Brain microvascular endothelial cell (primary cell): Measurements from ENCODE around the gene CYLC1.

Experiments used
- DNase-seq: peaks from one replicate; pipeline ENCODE4 v3.0.0-alpha.2; 2020
- H3K27ac ChIP-seq: fragments of 250-450 bp; sonication (Bioruptor Pico); 2 replicates; pipeline ENCODE4 v1.5.1; 2020; ENCODE audit warnings: mild to moderate bottlenecking, moderate library complexity
- H3K27me3 ChIP-seq: fragments of 250-450 bp; sonication (Bioruptor Pico); replicated peaks from 2 replicates; pipeline ENCODE4 v1.5.1; 2020; ENCODE audit warnings: mild to moderate bottlenecking
- H3K36me3 ChIP-seq: fragments of 250-450 bp; sonication (Bioruptor Pico); replicated peaks from 2 replicates; pipeline ENCODE4 v1.5.1; 2020; ENCODE audit warnings: mild to moderate bottlenecking
- H3K4me3 ChIP-seq: 2 replicates; pipeline ENCODE4 v1.5.1; 2011; ENCODE audit warnings: low read depth, mild to moderate bottlenecking, control low read depth, low read length, moderate library complexity
- CTCF ChIP-seq: IDR thresholded peaks from 2 replicates; pipeline ENCODE4 v1.5.1; 2011; ENCODE audit warnings: low read depth, mild to moderate bottlenecking, moderate library complexity, low read length, control low read depth, inconsistent platforms; ENCODE audit errors: missing control alignments
- in situ Hi-C: cut with HindIII; loops from 2 replicates; pipeline ENCODE4 v1.10.0; 2017; ENCODE audit warnings: low sequenced_read_pairs, low pct_ligation_motif_present

Gene CYLC1

GRCh38 chrX:83892433-83892832 lies 31.5 kb downstream of the CYLC1 start:
- no peak overlapping the region for H3K4me3 ChIP-seq
- H3K27ac ChIP-seq = no peak overlapping the region
- no peaks in the 10 kb centered on the region for H3K27me3 ChIP-seq
- no peak for TF ChIP-seq CTCF
- DNase-seq = no peak
- H3K36me3 ChIP-seq = no peaks in the 10 kb centered on the region
- in situ Hi-C loops = no loop called here

- Histone ChIP-seq H3K27me3 (no peaks in the 10 kb centered on the region), H3K36me3 (no peaks in the 10 kb centered on the region), H3K27ac (no peak overlapping the region), H3K4me3 (no peak overlapping the region)
- DNase-seq = no peak
- TF ChIP-seq CTCF = no peak
- in situ Hi-C loops = no loop called here
Observed at GRCh38 chrX:83906921-83907320, 46.0 kb downstream of the CYLC1 start.

- Histone ChIP-seq H3K36me3 (no peaks in the 10 kb centered on the region), H3K27ac (no peak overlapping the region), H3K4me3 (no peak overlapping the region), H3K27me3 (no peaks in the 10 kb centered on the region)
- TF ChIP-seq CTCF = peak; percentile 50
- in situ Hi-C loops = no loop called here
- no peak for DNase-seq
Observed at GRCh38 chrX:83916525-83916924, 55.6 kb downstream of the CYLC1 start.

DNA sequence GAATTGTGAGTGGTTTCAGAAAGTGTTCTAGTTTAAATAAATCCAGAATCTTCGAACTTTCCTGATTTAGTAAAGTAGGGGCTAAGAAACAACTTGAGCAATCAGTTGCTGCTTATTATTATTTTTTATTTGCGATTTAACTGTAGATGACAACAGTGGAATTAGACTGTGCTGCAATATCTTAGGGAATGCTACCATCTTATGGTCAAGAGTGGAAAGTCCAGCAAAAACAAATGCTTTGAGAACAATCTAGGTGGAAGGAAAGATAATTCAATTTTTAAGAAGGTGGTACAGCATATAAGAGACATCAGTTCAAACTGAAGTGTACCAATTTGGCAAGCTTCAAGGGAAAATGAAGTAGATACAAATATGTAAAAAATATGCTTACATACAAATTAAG lies 73.3 kb downstream of the CYLC1 start:
- H3K36me3 ChIP-seq = no peaks in the 10 kb centered on the region
- TF ChIP-seq CTCF = no peak
- H3K4me3 ChIP-seq = no peak overlapping the region
- no peaks in the 10 kb centered on the region for H3K27me3 ChIP-seq
- no peak overlapping the region for H3K27ac ChIP-seq
- in situ Hi-C loops = no loop called here
- no peak for DNase-seq
